NB4 (cell line): ENCODE results near the gene DNAH7.

Experiments
- DNase-seq: peaks from one replicate; pipeline ENCODE4 v3.0.0; 2010; ENCODE audit warnings: low read depth
- H3K4me3 ChIP-seq: one replicate; pipeline ENCODE4 v1.5.1; 2011; ENCODE audit warnings: mild to moderate bottlenecking, low read depth, low read length, moderate library complexity
- MYC ChIP-seq: IDR thresholded peaks from 2 replicates; pipeline ENCODE4 v1.6.1; 2011; ENCODE audit warnings: low read depth, low read length
- POLR2A ChIP-seq: IDR thresholded peaks from 2 replicates; pipeline ENCODE4 v1.6.1; 2011; ENCODE audit warnings: mild to moderate bottlenecking; ENCODE audit not compliant: insufficient read length; ENCODE audit errors: extremely low read depth
- TF ChIP-seq, protein P1 (sequence below): IDR thresholded peaks from one replicate; pipeline ENCODE4 v1.5.1; 2012; ENCODE audit warnings: low read depth, low read length
- TF ChIP-seq, protein P2 (sequence below): IDR thresholded peaks from 2 replicates; pipeline ENCODE4 v1.6.1; 2011; ENCODE audit warnings: low read depth, low read length

DNAH7 gene

DNA sequence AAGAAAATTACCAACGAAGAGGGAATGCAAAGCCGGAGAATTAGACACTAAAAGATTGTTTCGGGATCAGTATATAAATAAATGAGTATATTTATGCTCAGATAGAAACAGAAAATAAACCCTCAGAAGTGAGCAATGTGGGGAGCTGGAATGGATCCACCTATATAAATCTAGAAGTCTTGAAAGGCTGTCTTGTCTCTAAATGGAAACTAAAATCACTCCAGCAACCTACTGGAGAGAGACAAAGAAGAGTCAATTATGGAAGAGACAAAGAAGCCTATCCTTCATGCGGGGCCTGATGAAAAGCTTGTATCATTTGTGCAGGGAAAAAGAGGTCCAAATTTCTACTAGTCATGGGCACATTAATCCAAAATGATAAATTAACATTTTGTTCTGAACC is 158.1 kb downstream of the DNAH7 start:
- no peak overlapping the region for H3K4me3 ChIP-seq
- no peak for DNase-seq
- TF ChIP-seq MYC (no peak), POLR2A (no peak)
- TF ChIP-seq, protein P1, sequence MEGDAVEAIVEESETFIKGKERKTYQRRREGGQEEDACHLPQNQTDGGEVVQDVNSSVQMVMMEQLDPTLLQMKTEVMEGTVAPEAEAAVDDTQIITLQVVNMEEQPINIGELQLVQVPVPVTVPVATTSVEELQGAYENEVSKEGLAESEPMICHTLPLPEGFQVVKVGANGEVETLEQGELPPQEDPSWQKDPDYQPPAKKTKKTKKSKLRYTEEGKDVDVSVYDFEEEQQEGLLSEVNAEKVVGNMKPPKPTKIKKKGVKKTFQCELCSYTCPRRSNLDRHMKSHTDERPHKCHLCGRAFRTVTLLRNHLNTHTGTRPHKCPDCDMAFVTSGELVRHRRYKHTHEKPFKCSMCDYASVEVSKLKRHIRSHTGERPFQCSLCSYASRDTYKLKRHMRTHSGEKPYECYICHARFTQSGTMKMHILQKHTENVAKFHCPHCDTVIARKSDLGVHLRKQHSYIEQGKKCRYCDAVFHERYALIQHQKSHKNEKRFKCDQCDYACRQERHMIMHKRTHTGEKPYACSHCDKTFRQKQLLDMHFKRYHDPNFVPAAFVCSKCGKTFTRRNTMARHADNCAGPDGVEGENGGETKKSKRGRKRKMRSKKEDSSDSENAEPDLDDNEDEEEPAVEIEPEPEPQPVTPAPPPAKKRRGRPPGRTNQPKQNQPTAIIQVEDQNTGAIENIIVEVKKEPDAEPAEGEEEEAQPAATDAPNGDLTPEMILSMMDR, result no peak
- TF ChIP-seq, protein P2, sequence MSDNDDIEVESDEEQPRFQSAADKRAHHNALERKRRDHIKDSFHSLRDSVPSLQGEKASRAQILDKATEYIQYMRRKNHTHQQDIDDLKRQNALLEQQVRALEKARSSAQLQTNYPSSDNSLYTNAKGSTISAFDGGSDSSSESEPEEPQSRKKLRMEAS, result no peak

DNA sequence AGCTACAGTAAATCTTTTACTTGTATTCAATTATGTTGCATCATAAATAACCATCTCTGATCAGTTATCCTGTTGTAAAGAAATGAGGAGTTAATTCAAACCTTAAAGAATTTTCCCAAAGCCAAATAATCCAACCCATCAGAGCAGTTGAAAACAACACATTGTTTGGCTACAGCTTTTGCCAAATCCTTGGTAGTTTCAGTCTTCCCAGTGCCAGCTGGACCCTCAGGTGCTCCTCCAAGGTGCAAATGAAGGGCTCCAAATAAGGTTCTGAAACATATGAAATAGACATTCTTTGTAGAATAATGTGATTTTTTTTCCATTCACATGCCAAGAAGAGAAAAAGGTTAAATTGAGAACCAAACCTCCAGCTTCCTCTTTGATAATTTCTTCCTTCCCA is 158.7 kb downstream of the DNAH7 start:
- H3K4me3 ChIP-seq, result no peak overlapping the region
- DNase-seq, result no peak
- TF ChIP-seq POLR2A, result no peak
- TF ChIP-seq MYC, result no peak
- TF ChIP-seq, protein P2, result no peak
- TF ChIP-seq, protein P1, result no peak

DNA sequence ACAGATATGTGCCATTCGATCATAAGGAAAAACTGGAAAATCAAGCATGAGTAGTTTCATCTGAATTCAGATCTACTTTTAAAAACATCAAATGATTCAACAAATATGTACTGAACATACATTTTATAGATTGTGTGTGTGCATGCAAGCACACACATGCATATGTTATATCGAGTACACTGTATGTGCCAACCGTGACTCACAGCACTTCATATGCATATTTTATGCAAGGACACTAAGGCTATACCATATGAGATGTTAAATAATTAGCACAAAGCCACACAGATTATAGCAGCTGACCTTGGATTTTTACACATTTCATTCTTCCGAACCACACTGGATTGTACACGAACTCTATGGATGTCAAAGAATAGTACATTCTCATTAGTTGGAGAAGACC is 161.2 kb downstream of the DNAH7 start:
- no peak for TF ChIP-seq POLR2A
- TF ChIP-seq, protein P1, result no peak
- TF ChIP-seq MYC, result no peak
- TF ChIP-seq, protein P2, result no peak
- H3K4me3 ChIP-seq, result no peak overlapping the region
- DNase-seq, result no peak

DNA sequence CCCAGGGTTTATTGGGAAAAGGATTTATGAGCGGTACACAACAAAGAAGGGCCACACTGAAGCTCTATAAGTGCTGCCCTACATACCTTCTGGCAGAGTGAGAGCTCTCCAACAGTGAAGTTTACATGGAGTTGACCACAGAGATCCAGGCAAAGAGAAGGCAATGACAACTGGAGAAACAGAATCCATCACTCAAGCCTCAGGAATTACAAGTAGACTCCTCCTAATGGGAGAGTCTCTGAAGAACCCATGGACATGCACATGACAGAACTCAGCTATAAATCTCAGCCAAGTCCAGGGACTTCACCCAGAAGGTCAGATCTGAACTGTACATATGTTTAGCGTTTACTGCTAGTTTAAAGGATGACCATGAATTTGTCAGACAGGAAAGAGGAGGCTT is 164.7 kb downstream of the DNAH7 start:
- no peak for DNase-seq
- no peak overlapping the region for H3K4me3 ChIP-seq
- TF ChIP-seq, protein P1, result no peak
- TF ChIP-seq, protein P2, result no peak
- no peak for TF ChIP-seq POLR2A
- TF ChIP-seq MYC, result no peak

DNA sequence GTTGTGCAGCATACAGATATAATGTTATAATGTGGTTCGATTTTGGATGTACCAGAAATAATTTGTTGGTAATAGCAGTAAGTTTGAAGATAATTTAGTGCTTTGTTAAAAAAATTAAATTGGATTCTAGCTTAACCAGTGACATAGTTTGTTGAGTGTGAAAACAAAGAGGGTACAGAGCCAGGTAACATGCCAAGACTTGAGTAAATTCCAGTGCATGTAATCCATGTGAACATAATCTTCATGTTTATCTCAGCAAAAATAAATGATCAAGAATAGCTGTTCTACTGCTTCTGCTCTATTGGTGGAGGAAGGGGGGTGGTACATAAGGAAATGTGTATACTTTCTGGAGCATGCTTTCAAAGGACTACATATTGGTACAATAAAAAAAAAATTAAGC is 165.8 kb downstream of the DNAH7 start:
- no peak for DNase-seq
- TF ChIP-seq POLR2A (no peak), MYC (no peak)
- TF ChIP-seq, protein P1, result no peak
- TF ChIP-seq, protein P2, result no peak
- no peak overlapping the region for H3K4me3 ChIP-seq

DNA sequence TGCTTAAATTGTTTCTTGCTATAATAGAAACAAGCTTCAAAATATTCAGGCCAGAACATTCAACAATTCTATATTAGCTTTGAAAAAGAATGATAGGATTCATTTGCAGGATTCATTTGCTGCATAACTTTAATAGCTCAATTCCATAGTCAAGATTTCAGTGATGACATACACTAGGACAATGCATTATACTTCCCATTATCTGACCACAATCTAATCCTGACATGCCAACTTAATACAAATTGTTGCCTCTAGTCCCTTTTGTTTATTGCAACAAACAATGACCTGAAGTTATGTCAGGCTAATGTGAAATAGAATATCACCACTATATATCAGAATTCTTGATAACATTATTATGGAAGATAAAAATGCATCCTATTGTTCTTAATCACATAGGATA is 169.4 kb downstream of the DNAH7 start:
- H3K4me3 ChIP-seq, result no peak overlapping the region
- TF ChIP-seq POLR2A, result no peak
- no peak for TF ChIP-seq MYC
- TF ChIP-seq, protein P1, result no peak
- TF ChIP-seq, protein P2, result no peak
- no peak for DNase-seq
